Endothelial cell of umbilical vein (primary cell): Measurements from ENCODE around the gene VSNL1. TPM values are rescaled to one million over a fixed set of nuclear protein-coding genes. Genes with fewer than 3 reads are reported as not detected.

Experiments used
- BruUV-seq: library from RNA; stranded (reverse); fragments of 400-500 nt; replicated peaks from 2 replicates; lab custom pipeline; 2021; lab: Mats Ljungman, UMichigan
- CTCF ChIA-PET: fragments of 300-600, 350-600 bp; sonication (Branson Sonifier 250); formaldehyde crosslinking; loops from one replicate; lab custom pipeline; 2021; ENCODE audit warnings: antibody characterized with exemption, inconsistent platforms; lab: Charles Lee
- POLR2A ChIA-PET: fragments of 300-600, 350-600 bp; sonication (Branson Sonifier 250); formaldehyde crosslinking; loops from one replicate; lab custom pipeline; 2021; ENCODE audit warnings: antibody characterized with exemption, inconsistent platforms; lab: Charles Lee
- DNase-seq: peaks from one replicate; pipeline ENCODE4 v3.0.0-alpha.2; 2011; ENCODE audit warnings: low read depth, low spot score
- FAIRE-seq: peaks from 2 replicates; lab custom pipeline; 2011; peaks lifted over from hg19 to GRCh38; lab: Jason Lieb, UNC
- H2AFZ ChIP-seq: 2 replicates; pipeline ENCODE4 v1.6.0; 2012; ENCODE audit warnings: low read depth, low read length, control low read depth, inconsistent platforms
- H3K27ac ChIP-seq: 2 replicates; pipeline ENCODE4 v1.5.1; 2011; ENCODE audit warnings: low read depth, mild to moderate bottlenecking, control low read depth, low read length, moderate library complexity; ENCODE audit not compliant: insufficient read depth
- H3K27me3 ChIP-seq, 2 experiments: 2 replicates each; pipeline versions ENCODE4 v1.6.0 to v1.6.1; 2011; ENCODE audit warnings: low read length in 2 of 2, mixed read lengths in 1 of 2; ENCODE audit not compliant: control insufficient read depth in 2 of 2, insufficient read depth in 2 of 2
- H3K36me3 ChIP-seq, 2 experiments: 2 replicates in 1 of 2; 3 replicates in 1 of 2; pipeline ENCODE4 v1.5.1; 2011; ENCODE audit warnings: low read length in 2 of 2, mild to moderate bottlenecking in 1 of 2, moderate library complexity in 1 of 2; ENCODE audit not compliant: control insufficient read depth in 2 of 2, insufficient read depth in 2 of 2; ENCODE audit errors: extremely low read depth in 1 of 2
- H3K4me1 ChIP-seq: 3 replicates; pipeline ENCODE4 v1.5.1; 2011; ENCODE audit warnings: mild to moderate bottlenecking, low read length; ENCODE audit not compliant: control insufficient read depth, insufficient read depth; ENCODE audit errors: extremely low read depth
- H3K4me2 ChIP-seq: 2 replicates; pipeline ENCODE4 v1.6.1; 2011; ENCODE audit warnings: low read length, control low read depth, mixed read lengths; ENCODE audit not compliant: insufficient read depth
- H3K4me3 ChIP-seq, 3 experiments: fragments of 200-600 bp in 1 of 3; sonication (generic), shearing (Covaris generic) in 1 of 3; replicated peaks in 1 of 3; 2 replicates each; pipeline ENCODE4 v1.5.1; 2011 to 2016; ENCODE audit warnings: control low read depth in 3 of 3, low read length in 3 of 3, mild to moderate bottlenecking in 2 of 3, inconsistent platforms in 1 of 3, low read depth in 1 of 3, moderate library complexity in 1 of 3; ENCODE audit not compliant: insufficient read depth in 1 of 3
- H3K79me2 ChIP-seq: 2 replicates; pipeline ENCODE4 v1.6.0; 2012; ENCODE audit warnings: low read length, inconsistent platforms; ENCODE audit not compliant: control insufficient read depth, insufficient read depth
- H3K9ac ChIP-seq: replicated peaks from 2 replicates; pipeline ENCODE3; 2011; ENCODE audit warnings: low read length, control low read depth; ENCODE audit not compliant: insufficient read depth; ENCODE audit errors: extremely low read depth
- H3K9me1 ChIP-seq: replicated peaks from 3 replicates; pipeline ENCODE4 v1.6.0; 2011; ENCODE audit warnings: mild to moderate bottlenecking, low read length; ENCODE audit not compliant: control insufficient read depth, insufficient read depth; ENCODE audit errors: extremely low read depth
- H3K9me3 ChIP-seq: replicated peaks from 2 replicates; pipeline ENCODE4 v1.5.1; 2012; ENCODE audit warnings: low read length, inconsistent platforms; ENCODE audit not compliant: control insufficient read depth, insufficient read depth
- H4K20me1 ChIP-seq: replicated peaks from 2 replicates; pipeline ENCODE3; 2011; ENCODE audit warnings: mild to moderate bottlenecking, low read length; ENCODE audit not compliant: control insufficient read depth, insufficient read depth; ENCODE audit errors: extremely low read depth
- CTCF ChIP-seq, 2 donors: IDR thresholded peaks; 1 replicate in 1 of 2; 2 replicates in 1 of 2; pipeline ENCODE4 v1.5.1; 2011; ENCODE audit warnings: low read length in 2 of 2, mild to moderate bottlenecking in 2 of 2, moderate library complexity in 2 of 2, control low read depth in 1 of 2, inconsistent platforms in 1 of 2, low read depth in 1 of 2; ENCODE audit not compliant: insufficient read depth in 1 of 2; ENCODE audit errors: extremely low read depth in 1 of 2
- EZH2 ChIP-seq: IDR thresholded peaks from 2 replicates; pipeline ENCODE4 v1.6.1; 2012; ENCODE audit warnings: borderline replicate concordance, low read depth, mild to moderate bottlenecking, moderate library complexity, low read length, inconsistent platforms; ENCODE audit not compliant: severe bottlenecking
- FOS ChIP-seq: IDR thresholded peaks from 2 replicates; pipeline ENCODE4 v1.6.1; 2011; ENCODE audit warnings: mild to moderate bottlenecking, low read length, moderate library complexity, borderline replicate concordance; ENCODE audit not compliant: insufficient read depth
- GATA2 ChIP-seq: IDR thresholded peaks from 2 replicates; pipeline ENCODE4 v1.7.0; 2011; ENCODE audit warnings: low read depth, mild to moderate bottlenecking, moderate library complexity, mixed read lengths, low read length; ENCODE audit not compliant: insufficient read length, insufficient read depth
- JUN ChIP-seq: IDR thresholded peaks from 2 replicates; pipeline ENCODE4 v1.6.1; 2011; ENCODE audit warnings: borderline replicate concordance, low read depth; ENCODE audit not compliant: insufficient read length, insufficient read depth
- MAX ChIP-seq: IDR thresholded peaks from 2 replicates; pipeline ENCODE4 v1.6.1; 2011; ENCODE audit not compliant: insufficient read depth, insufficient read length
- MYC ChIP-seq: IDR thresholded peaks from one replicate; pipeline ENCODE4 v1.6.1; 2011; ENCODE audit warnings: mild to moderate bottlenecking, low read depth, low read length
- POLR2A ChIP-seq: IDR thresholded peaks from 2 replicates; pipeline ENCODE4 v1.6.1; 2012; ENCODE audit warnings: low read depth, mild to moderate bottlenecking, control low read depth, low read length
- POLR2AphosphoS5 ChIP-seq: IDR thresholded peaks from 2 replicates; pipeline ENCODE4 v1.6.1; 2012; ENCODE audit warnings: low read depth, mild to moderate bottlenecking, control low read depth, low read length, moderate library complexity; ENCODE audit not compliant: insufficient read depth
- dilution Hi-C: fragments of 300-500 bp; cut with MboI; formaldehyde crosslinking; loops from one replicate; pipeline ENCODE4 v1.15.0; 2019; ENCODE audit warnings: low sequenced_read_pairs; ENCODE audit not compliant: extremely low pct_ligation_motif_present
- intact Hi-C: fragments of 100-400 bp; cut with micrococcal nuclease; formaldehyde crosslinking; loops from one replicate; pipeline ENCODE4 v1.10.0; 2022
- polyA plus RNA-seq, 4 experiments: library from polyadenylated mRNA; depleted of rRNA in 3 of 4; stranded (reverse) in 3 of 4; unstranded in 1 of 4; fragments of >200 nt; gene quantifications; 2 replicates each; pipeline versions ENCODE4 v1.2.1 to v1.2.3, GENCODE V29; 2011 to 2012; ENCODE audit warnings: missing spikeins in 1 of 4
- total RNA-seq: library from RNA; stranded (reverse); gene quantifications from 2 replicates; pipeline ENCODE4 v1.2.3, GENCODE V29; 2021

VSNL1 gene
- total and polyA plus RNA-seq, 2 donors (not counting 3 experiments of a cell fraction or from before 2014, with no cell fraction given), result not detected

- Histone ChIP-seq H3K4me2 (no peak overlapping the region), H3K27me3 (no peaks in the 10 kb centered on the region), H3K9me1 (no peaks in the 10 kb centered on the region), H4K20me1 (no peaks in the 10 kb centered on the region), H3K36me3 (no peaks in the 10 kb centered on the region), H3K9ac (no peak overlapping the region), H3K4me1 (no peaks in the 10 kb centered on the region), H3K4me3 (no peak overlapping the region), H3K79me2 (no peaks in the 10 kb centered on the region), H3K9me3 (no peaks in the 10 kb centered on the region), H2AFZ (no peak overlapping the region), H3K27ac (no peak overlapping the region)
- TF ChIP-seq MYC, result no peak
- no peak for TF ChIP-seq FOS
- TF ChIP-seq CTCF (IDR thresholded peaks at IDR 0.05; ENCODE audit: extremely low read depth in 1 of 2, insufficient read depth in 1 of 2, low read depth in 1 of 2, low read length in 2 of 2), result no peak
- TF ChIP-seq MAX, result no peak
- TF ChIP-seq EZH2, result no peak
- no peak for TF ChIP-seq POLR2A
- TF ChIP-seq GATA2, result no peak
- no peak for TF ChIP-seq POLR2AphosphoS5
- no peak for TF ChIP-seq JUN
- BruUV-seq, result no TSS peak
- POLR2A ChIA-PET, result no interaction called here
- dilution Hi-C loops (no loop called here), intact Hi-C loops (no loop called here)
- no peak for DNase-seq
- CTCF ChIA-PET, result interaction anchor here (1.0 to 1.7 kb wide), 2 partner anchors 17 to 18 kb away, joined by 4 to 7 read pairs; no protein-coding TSS in a partner anchor
- FAIRE-seq, result no peak
Observed at GRCh38 chr2:17628349-17629261, 88.1 kb downstream of the VSNL1 start.
